WTC11 (cell line): ENCODE results near the gene DOK5.

ENCODE experiments used
- CTCF ChIP-seq: fragments of 200-600 bp; IDR thresholded peaks from 2 replicates; pipeline ENCODE4 v1.8.0; 2022; ENCODE audit warnings: antibody characterized with exemption
- ZMAT4 ChIP-seq: fragments of 250-450 bp; sonication (Bioruptor Pico); IDR thresholded peaks from 2 replicates; pipeline ENCODE4 v1.9.0; 2021; ENCODE audit warnings: mild to moderate bottlenecking

GRCh38 chr20:54438166-54438565, 37.2 kb upstream of the DOK5 start:
- TF ChIP-seq ZMAT4 (no peak), CTCF (no peak)
